ENCODE data around the gene OR2M2. TPM values are rescaled to one million over a fixed set of nuclear protein-coding genes. Genes with fewer than 3 reads are reported as not detected.

Gene OR2M2
- total RNA-seq, 2 experiments from 2014 or later = not detected

GRCh38 chr1:248194117-248194516, 19.5 kb downstream of the OR2M2 start:
- no peaks in the 10 kb centered on the region for H3K27me3 Mint-ChIP-seq
- no peaks in the 10 kb centered on the region for H3K36me3 Mint-ChIP-seq
- no peaks in the 10 kb centered on the region for H3K4me1 Mint-ChIP-seq
- no peak overlapping the region for H3K4me3 Mint-ChIP-seq
- no peak overlapping the region for H3K27ac Mint-ChIP-seq
- POLR2A ChIA-PET = no interaction called here
- no peak for ATAC-seq (ENCODE audit: low read depth)
- DNase-seq = no peak
- H3K9me3 Mint-ChIP-seq = peaks cover 5% of the 10 kb centered on the region

GRCh38 chr1:248196965-248197364, 22.3 kb downstream of the OR2M2 start, which contains the start of gene OR2M3:
TSS of gene OR2M3 (plus strand) at chr1:248197265. CDS start at chr1:248203068, 5,803 bp downstream.
- ATAC-seq (ENCODE audit: low read depth) = no peak
- no peak for DNase-seq
- no peaks in the 10 kb centered on the region for H3K27me3 Mint-ChIP-seq
- no peak within 1 kb of the TSS for H3K27ac Mint-ChIP-seq
- POLR2A ChIA-PET = no interaction called here
- H3K36me3 Mint-ChIP-seq = no peaks in the 10 kb centered on the region
- no peaks in the 10 kb centered on the region for H3K4me1 Mint-ChIP-seq
- peaks cover 4% of the 10 kb centered on the region for H3K9me3 Mint-ChIP-seq
- H3K4me3 Mint-ChIP-seq = no peak within 1 kb of the TSS

- Mint-ChIP-seq H3K4me3 (no peak overlapping the region), H3K27me3 (no peaks in the 10 kb centered on the region), H3K4me1 (no peaks in the 10 kb centered on the region), H3K36me3 (no peaks in the 10 kb centered on the region), H3K9me3 (no peaks in the 10 kb centered on the region), H3K27ac (no peak overlapping the region)
- POLR2A ChIA-PET = no interaction called here
- DNase-seq (no peak), ATAC-seq (ENCODE audit: low read depth) (no peak)
Measured at GRCh38 chr1:248215880-248216279, 41.3 kb downstream of the OR2M2 start.

GRCh38 chr1:248225537-248225936, 50.9 kb downstream of the OR2M2 start:
- no peak for DNase-seq
- POLR2A ChIA-PET = no interaction called here
- H3K4me3 Mint-ChIP-seq = no peak overlapping the region
- no peaks in the 10 kb centered on the region for H3K36me3 Mint-ChIP-seq
- no peak for ATAC-seq (ENCODE audit: low read depth)
- no peak overlapping the region for H3K27ac Mint-ChIP-seq
- no peaks in the 10 kb centered on the region for H3K4me1 Mint-ChIP-seq
- H3K27me3 Mint-ChIP-seq = no peaks in the 10 kb centered on the region
- H3K9me3 Mint-ChIP-seq = no peaks in the 10 kb centered on the region

GRCh38 chr1:248229360-248229908, 54.8 kb downstream of the OR2M2 start:
- no peak overlapping the region for H3K27ac Mint-ChIP-seq
- H3K36me3 Mint-ChIP-seq = no peaks in the 10 kb centered on the region
- H3K4me1 Mint-ChIP-seq = no peaks in the 10 kb centered on the region
- ATAC-seq (ENCODE audit: low read depth) (no peak), DNase-seq (no peak)
- H3K9me3 Mint-ChIP-seq = no peaks in the 10 kb centered on the region
- no peaks in the 10 kb centered on the region for H3K27me3 Mint-ChIP-seq
- POLR2A ChIA-PET = no interaction called here
- no peak overlapping the region for H3K4me3 Mint-ChIP-seq

Other genes starting within 250 kb of the OR2M2 start
- gene OR2AJ1, start 249.9 kb upstream of the OR2M2 start, total RNA-seq = not detected
- gene OR2L8, start 226.0 kb upstream of the OR2M2 start, total RNA-seq = not detected
- not detected for gene OR2AK2, start 209.6 kb upstream of the OR2M2 start, total RNA-seq
- gene OR2L5, start 161.2 kb upstream of the OR2M2 start, total RNA-seq = not detected
- under 1 TPM; 0.06 to 0.19 TPM for gene OR2L2, start 144.8 kb upstream of the OR2M2 start, total RNA-seq
- not detected for gene OR2L3, start 128.0 kb upstream of the OR2M2 start, total RNA-seq
- not detected for gene OR2L13, start 79.6 kb upstream of the OR2M2 start, total RNA-seq
- gene OR2M5, start 29.7 kb upstream of the OR2M2 start, total RNA-seq = not detected
- not detected for gene OR2M3, start 22.4 kb downstream of the OR2M2 start, total RNA-seq
- not detected for gene OR2M4, start 56.6 kb downstream of the OR2M2 start, total RNA-seq
- not detected for gene OR2T33, start 103.2 kb downstream of the OR2M2 start, total RNA-seq
- not detected for gene OR2T12, start 128.6 kb downstream of the OR2M2 start, total RNA-seq
- not detected for gene OR2M7, start 149.7 kb downstream of the OR2M2 start, total RNA-seq
- not detected for gene OR14C36, start 174.0 kb downstream of the OR2M2 start, total RNA-seq
- not detected for gene OR2T4, start 186.8 kb downstream of the OR2M2 start, total RNA-seq
- gene OR2T6, start 200.9 kb downstream of the OR2M2 start, total RNA-seq = not detected
- not detected for gene OR2T1, start 228.2 kb downstream of the OR2M2 start, total RNA-seq